ENCODE data around the gene CCDC92B.

Gene CCDC92B

GRCh38 chr17:2718150-2718938 is 31.1 kb downstream of the CCDC92B start:
- no peak for DNase-seq

- no peak for DNase-seq
Observed at GRCh38 chr17:2716649-2717048, 32.8 kb downstream of the CCDC92B start.

GRCh38 chr17:2713881-2714280 is 35.6 kb downstream of the CCDC92B start:
- DNase-seq, result no peak

GRCh38 chr17:2712300-2713043 is 37.0 kb downstream of the CCDC92B start:
- DNase-seq, result no peak

- peak; percentile 95 for DNase-seq
Observed at GRCh38 chr17:2711608-2712299, 37.7 kb downstream of the CCDC92B start, which contains the start of gene CLUH. Gene CLUH (minus strand): TSS chr17:2711764. CDS start chr17:2711661, 103 bp downstream.

GRCh38 chr17:2710803-2711607 is 38.4 kb downstream of the CCDC92B start:
- peak; percentile 18 for DNase-seq

- no peak for DNase-seq
Observed at GRCh38 chr17:2710071-2710802, 39.2 kb downstream of the CCDC92B start.

GRCh38 chr17:2709183-2709661 is 40.2 kb downstream of the CCDC92B start:
- DNase-seq, result no peak

GRCh38 chr17:2708585-2709182 is 40.8 kb downstream of the CCDC92B start:
- no peak for DNase-seq

GRCh38 chr17:2707721-2708584 is 41.5 kb downstream of the CCDC92B start:
- DNase-seq, result no peak

GRCh38 chr17:2706911-2707510 is 42.4 kb downstream of the CCDC92B start:
- no peak for DNase-seq

GRCh38 chr17:2705888-2706795 is 43.3 kb downstream of the CCDC92B start:
- DNase-seq, result no peak

GRCh38 chr17:2705263-2705662 is 44.2 kb downstream of the CCDC92B start:
- DNase-seq, result no peak

- DNase-seq, result no peak
Observed at GRCh38 chr17:2704890-2705248, 44.6 kb downstream of the CCDC92B start.

GRCh38 chr17:2704031-2704889 is 45.2 kb downstream of the CCDC92B start:
- DNase-seq, result no peak

GRCh38 chr17:2703606-2704005 is 45.8 kb downstream of the CCDC92B start:
- DNase-seq, result no peak

GRCh38 chr17:2703181-2703580 is 46.3 kb downstream of the CCDC92B start:
- DNase-seq, result no peak

All from CD4-positive, alpha-beta T cell treated with Interferon gamma for 1 hour (primary cell).